ENCODE data around the gene ERP27. TPM values are rescaled to one million over a fixed set of nuclear protein-coding genes. Genes with fewer than 3 reads are reported as not detected.

ERP27 gene
- polyA plus RNA-seq, 1 donor (not counting 4 experiments of a cell fraction or from before 2014, with no cell fraction given), result 0.18 TPM

DNA sequence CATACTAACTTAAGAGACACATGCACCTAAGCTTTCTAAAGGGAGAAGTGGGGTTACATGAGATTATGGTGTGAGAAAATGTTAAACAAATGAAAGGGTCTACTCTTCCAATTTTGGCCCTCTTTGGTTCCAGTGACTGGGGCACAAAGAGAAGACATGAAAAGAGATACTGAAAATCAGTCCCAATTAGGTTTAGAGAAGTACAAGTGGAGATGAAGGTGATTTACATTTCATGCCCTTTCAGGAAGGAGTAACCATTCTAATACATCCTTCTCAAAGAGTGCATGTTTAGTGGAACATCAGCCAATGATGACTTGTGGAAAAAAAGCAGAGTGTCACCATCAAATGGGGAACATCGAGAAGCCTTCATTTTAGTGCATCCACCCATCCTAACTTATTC lies 67.1 kb downstream of the ERP27 start:
- H3K4me1 ChIP-seq (ENCODE audit: control insufficient read depth, extremely low read depth, insufficient read depth, low read length), result no peaks in the 10 kb centered on the region
- DNase-seq (ENCODE audit: low read depth, low spot score) (no peak), FAIRE-seq (no peak)
- no peak for TF ChIP-seq EZH2 (IDR thresholded peaks at IDR 0.05; ENCODE audit: low read length)
- TF ChIP-seq, protein P1, sequence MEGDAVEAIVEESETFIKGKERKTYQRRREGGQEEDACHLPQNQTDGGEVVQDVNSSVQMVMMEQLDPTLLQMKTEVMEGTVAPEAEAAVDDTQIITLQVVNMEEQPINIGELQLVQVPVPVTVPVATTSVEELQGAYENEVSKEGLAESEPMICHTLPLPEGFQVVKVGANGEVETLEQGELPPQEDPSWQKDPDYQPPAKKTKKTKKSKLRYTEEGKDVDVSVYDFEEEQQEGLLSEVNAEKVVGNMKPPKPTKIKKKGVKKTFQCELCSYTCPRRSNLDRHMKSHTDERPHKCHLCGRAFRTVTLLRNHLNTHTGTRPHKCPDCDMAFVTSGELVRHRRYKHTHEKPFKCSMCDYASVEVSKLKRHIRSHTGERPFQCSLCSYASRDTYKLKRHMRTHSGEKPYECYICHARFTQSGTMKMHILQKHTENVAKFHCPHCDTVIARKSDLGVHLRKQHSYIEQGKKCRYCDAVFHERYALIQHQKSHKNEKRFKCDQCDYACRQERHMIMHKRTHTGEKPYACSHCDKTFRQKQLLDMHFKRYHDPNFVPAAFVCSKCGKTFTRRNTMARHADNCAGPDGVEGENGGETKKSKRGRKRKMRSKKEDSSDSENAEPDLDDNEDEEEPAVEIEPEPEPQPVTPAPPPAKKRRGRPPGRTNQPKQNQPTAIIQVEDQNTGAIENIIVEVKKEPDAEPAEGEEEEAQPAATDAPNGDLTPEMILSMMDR (optimal IDR thresholded peaks at IDR 0.05 in 1 of 3, IDR thresholded peaks at IDR 0.05 in 1 of 3, conservative IDR thresholded peaks at IDR 0.05 in 1 of 3; ENCODE audit: extremely low read depth in 1 of 3, insufficient read depth in 2 of 3, low read length in 3 of 3), result no peak
- H3K27me3 ChIP-seq (ENCODE audit: control insufficient read depth, extremely low read depth, insufficient read depth, low read length), result no peaks in the 10 kb centered on the region
- no peak overlapping the region for H3K4me2 ChIP-seq (ENCODE audit: control insufficient read depth, extremely low read depth, insufficient read depth, low read depth, low read length)
- H3K36me3 ChIP-seq (ENCODE audit: control insufficient read depth in 2 of 2, extremely low read depth in 1 of 2, insufficient read depth in 2 of 2, low read length in 2 of 2), result no peaks in the 10 kb centered on the region
- no peak overlapping the region for H3K9ac ChIP-seq (ENCODE audit: control insufficient read depth, extremely low read depth, insufficient read depth, low read length)
- no peak overlapping the region for H3K4me3 ChIP-seq (ENCODE audit: control insufficient read depth in 2 of 3, extremely low read depth in 1 of 3, insufficient read depth in 2 of 3, low read depth in 1 of 3, low read length in 3 of 3)
- no peak overlapping the region for H2AFZ ChIP-seq (ENCODE audit: control insufficient read depth, low read length)
- H3K79me2 ChIP-seq (ENCODE audit: control insufficient read depth, insufficient read depth, low read length), result no peaks in the 10 kb centered on the region
- H4K20me1 ChIP-seq (ENCODE audit: control insufficient read depth, extremely low read depth, insufficient read depth, low read length), result no peaks in the 10 kb centered on the region
- dilution Hi-C loops (cut with MboI; ENCODE audit: extremely low pct_ligation_motif_present, low sequenced_read_pairs), result no loop called here
- H3K27ac ChIP-seq (ENCODE audit: control insufficient read depth, insufficient read depth, low read length), result no peak overlapping the region
- no peaks in the 10 kb centered on the region for H3K9me1 ChIP-seq (ENCODE audit: control insufficient read depth, extremely low read depth, insufficient read depth, low read length)
- no peaks in the 10 kb centered on the region for H3K9me3 ChIP-seq (ENCODE audit: control insufficient read depth, low read depth, low read length)

DNA sequence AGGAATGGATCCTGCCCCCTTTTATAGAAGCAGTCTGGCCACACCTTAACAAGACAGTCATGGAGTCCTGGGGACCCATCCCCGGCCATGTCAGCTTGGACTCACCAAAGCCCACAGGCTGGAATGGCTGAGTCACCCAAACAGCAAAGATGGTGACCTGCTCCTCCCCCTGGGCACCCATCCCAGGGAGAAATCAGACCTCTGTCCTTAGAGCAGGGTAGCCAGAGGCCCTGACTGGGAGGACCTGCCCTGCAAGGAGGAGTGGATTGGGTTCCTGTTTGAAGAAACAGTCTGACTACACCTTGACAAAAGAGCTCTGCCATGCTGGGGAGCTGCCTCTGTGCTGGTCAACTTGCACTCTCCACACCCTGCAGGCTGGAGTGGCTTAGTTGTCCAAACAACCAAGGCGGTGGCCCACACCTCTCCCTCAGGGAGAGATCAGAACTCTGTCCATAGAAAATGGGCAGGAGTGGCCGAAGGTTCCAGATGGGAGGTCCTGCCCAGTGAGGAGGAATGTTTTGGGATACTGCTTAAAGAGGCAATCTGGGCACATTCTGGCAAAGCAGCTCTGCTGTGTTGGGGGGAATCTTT lies 69.3 kb downstream of the ERP27 start:
- H3K9ac ChIP-seq (ENCODE audit: control insufficient read depth, extremely low read depth, insufficient read depth, low read length), result no peak overlapping the region
- no peak overlapping the region for H2AFZ ChIP-seq (ENCODE audit: control insufficient read depth, low read length)
- H3K9me3 ChIP-seq (ENCODE audit: control insufficient read depth, low read depth, low read length), result no peaks in the 10 kb centered on the region
- H3K4me3 ChIP-seq (ENCODE audit: control insufficient read depth in 2 of 3, extremely low read depth in 1 of 3, insufficient read depth in 2 of 3, low read depth in 1 of 3, low read length in 3 of 3), result no peak overlapping the region
- FAIRE-seq, result no peak
- no peaks in the 10 kb centered on the region for H4K20me1 ChIP-seq (ENCODE audit: control insufficient read depth, extremely low read depth, insufficient read depth, low read length)
- no peak for TF ChIP-seq EZH2 (IDR thresholded peaks at IDR 0.05; ENCODE audit: low read length)
- TF ChIP-seq, protein P1 (optimal IDR thresholded peaks at IDR 0.05 in 1 of 3, IDR thresholded peaks at IDR 0.05 in 1 of 3, conservative IDR thresholded peaks at IDR 0.05 in 1 of 3; ENCODE audit: extremely low read depth in 1 of 3, insufficient read depth in 2 of 3, low read length in 3 of 3), result no peak
- no peaks in the 10 kb centered on the region for H3K4me1 ChIP-seq (ENCODE audit: control insufficient read depth, extremely low read depth, insufficient read depth, low read length)
- no peaks in the 10 kb centered on the region for H3K27me3 ChIP-seq (ENCODE audit: control insufficient read depth, extremely low read depth, insufficient read depth, low read length)
- no peaks in the 10 kb centered on the region for H3K36me3 ChIP-seq (ENCODE audit: control insufficient read depth in 2 of 2, extremely low read depth in 1 of 2, insufficient read depth in 2 of 2, low read length in 2 of 2)
- H3K79me2 ChIP-seq (ENCODE audit: control insufficient read depth, insufficient read depth, low read length), result no peaks in the 10 kb centered on the region
- no peak overlapping the region for H3K4me2 ChIP-seq (ENCODE audit: control insufficient read depth, extremely low read depth, insufficient read depth, low read depth, low read length)
- dilution Hi-C loops (cut with MboI; ENCODE audit: extremely low pct_ligation_motif_present, low sequenced_read_pairs), result no loop called here
- no peaks in the 10 kb centered on the region for H3K9me1 ChIP-seq (ENCODE audit: control insufficient read depth, extremely low read depth, insufficient read depth, low read length)
- no peak for DNase-seq (ENCODE audit: low read depth, low spot score)
- H3K27ac ChIP-seq (ENCODE audit: control insufficient read depth, insufficient read depth, low read length), result no peak overlapping the region

Other genes starting within 250 kb of the ERP27 start
- 0.03 to 0.06 TPM (median 0.03 TPM) in 3 replicates for gene GUCY2C, start 241.9 kb downstream of the ERP27 start, polyA plus RNA-seq
- 4.8 to 21.0 TPM (median 13.1 TPM) in 3 replicates for gene WBP11, start 135.1 kb downstream of the ERP27 start, polyA plus RNA-seq
- 1.3 to 3.2 TPM (median 2.4 TPM) in 3 replicates for gene C12orf60, start 134.9 kb downstream of the ERP27 start, polyA plus RNA-seq
- not detected in 3 replicates for gene SMCO3, start 124.4 kb downstream of the ERP27 start, polyA plus RNA-seq
- gene ART4, start 95.0 kb downstream of the ERP27 start, polyA plus RNA-seq, result not detected in 3 replicates
- 0.24 to 0.33 TPM (median 0.31 TPM) in 3 replicates for gene MGP, start 52.7 kb downstream of the ERP27 start, polyA plus RNA-seq
- 78.5 to 190 TPM (median 164 TPM) in 3 replicates for gene ARHGDIB, start 23.1 kb upstream of the ERP27 start, polyA plus RNA-seq
- gene PDE6H, start 34.5 kb upstream of the ERP27 start, polyA plus RNA-seq, result not detected in 3 replicates

Data from keratinocyte (primary cell).